ENCODE measurements around the gene DESI2.
"Not testable (repeated sequence)": the region's sequence is repeated elsewhere in the genome, so short reads cannot be mapped to it uniquely, and the experiment has no call there.

DESI2 gene

GRCh38 chr1:244709476-244710368, 56.8 kb downstream of the DESI2 start:
- DNase-seq: no peak

GRCh38 chr1:244710474-244711062, 57.6 kb downstream of the DESI2 start:
- no peak for DNase-seq

GRCh38 chr1:244712669-244713068, 59.7 kb downstream of the DESI2 start:
- no peak for DNase-seq

GRCh38 chr1:244713332-244713731, 60.4 kb downstream of the DESI2 start:
- no peak for DNase-seq

- no peak for DNase-seq
Measured at GRCh38 chr1:244727871-244728474, 75.0 kb downstream of the DESI2 start.

GRCh38 chr1:244730153-244730933, 77.4 kb downstream of the DESI2 start:
- no peak for DNase-seq

- DNase-seq: no peak
Measured at GRCh38 chr1:244730934-244731434, 78.1 kb downstream of the DESI2 start.

- no peak for DNase-seq
Measured at GRCh38 chr1:244731651-244732050, 78.7 kb downstream of the DESI2 start.

- DNase-seq: no peak
Measured at GRCh38 chr1:244732851-244733450, 80.0 kb downstream of the DESI2 start.

GRCh38 chr1:244735404-244735803, 82.5 kb downstream of the DESI2 start:
- DNase-seq: no peak

GRCh38 chr1:244735876-244736561, 83.1 kb downstream of the DESI2 start:
- DNase-seq: no peak

- not testable (repeated sequence) for DNase-seq
Measured at GRCh38 chr1:244739140-244739539, 86.2 kb downstream of the DESI2 start.

GRCh38 chr1:244740027-244740617, 87.2 kb downstream of the DESI2 start:
- DNase-seq: not testable (repeated sequence)

- DNase-seq: no peak
Measured at GRCh38 chr1:244741692-244742091, 88.8 kb downstream of the DESI2 start.

- DNase-seq: no peak
Measured at GRCh38 chr1:244749230-244750016, 96.5 kb downstream of the DESI2 start.

- DNase-seq: no peak
Measured at GRCh38 chr1:244751271-244751895, 98.5 kb downstream of the DESI2 start.

GRCh38 chr1:244755673-244756072, 102.7 kb downstream of the DESI2 start:
- DNase-seq: no peak

- no peak for DNase-seq
Measured at GRCh38 chr1:244757091-244757939, 104.4 kb downstream of the DESI2 start.
